Amygdala (tissue), 56 donors: ENCODE data around the gene NTN5.
"Not testable (repeated sequence)": the region's sequence is repeated elsewhere in the genome, so short reads cannot be mapped to it uniquely, and the experiment has no call there.

ENCODE experiments used
- DNase-seq, 56 donors: peaks; one replicate each; lab custom pipeline; 2025; lab: John Stamatoyannopoulos, UW

Gene NTN5, protein sequence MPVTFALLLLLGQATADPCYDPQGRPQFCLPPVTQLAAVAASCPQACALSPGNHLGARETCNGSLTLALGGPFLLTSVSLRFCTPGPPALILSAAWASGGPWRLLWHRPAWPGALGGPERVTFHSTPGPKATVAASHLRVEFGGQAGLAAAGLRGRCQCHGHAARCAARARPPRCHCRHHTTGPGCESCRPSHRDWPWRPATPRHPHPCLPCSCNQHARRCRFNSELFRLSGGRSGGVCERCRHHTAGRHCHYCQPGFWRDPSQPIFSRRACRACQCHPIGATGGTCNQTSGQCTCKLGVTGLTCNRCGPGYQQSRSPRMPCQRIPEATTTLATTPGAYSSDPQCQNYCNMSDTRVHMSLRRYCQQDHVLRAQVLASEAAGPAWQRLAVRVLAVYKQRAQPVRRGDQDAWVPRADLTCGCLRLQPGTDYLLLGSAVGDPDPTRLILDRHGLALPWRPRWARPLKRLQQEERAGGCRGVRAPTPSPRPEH

GRCh38 chr19:48672994-48673393 is at the start of gene NTN5:
Gene NTN5, minus strand, starts transcription at chr19:48673017. Its CDS starts 2,031 bp downstream, at chr19:48670986.
- DNase-seq, result no peak

GRCh38 chr19:48722196-48722708 is 49.4 kb upstream of the NTN5 start:
- no peak for DNase-seq

- peak; percentile 71 to 100 (median 98) for DNase-seq
These were observed 47.9 kb upstream of the NTN5 start for GRCh38 chr19:48720613-48721296.

DNA sequence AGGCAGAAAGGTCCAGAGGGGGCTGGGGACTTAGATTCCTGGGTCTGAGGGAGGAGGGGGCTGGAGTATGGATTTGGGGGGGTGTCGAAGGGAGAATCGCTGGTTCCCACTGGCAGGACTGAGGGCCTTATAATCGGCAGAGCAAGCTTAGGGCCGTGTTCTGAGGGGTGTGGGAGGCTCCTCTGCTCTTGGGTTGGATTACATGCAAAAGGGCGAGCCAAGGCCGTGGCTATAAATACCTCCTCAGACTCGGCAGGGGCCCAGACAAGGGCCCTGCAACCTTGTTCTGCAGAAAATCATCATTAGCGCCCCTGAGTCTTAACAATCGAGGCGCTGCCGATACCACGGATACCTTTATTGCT is 47.4 kb upstream of the NTN5 start:
- DNase-seq, result no peak

- DNase-seq, result no peak
These were observed 46.7 kb upstream of the NTN5 start, which contains the start of gene MAMSTR for GRCh38 chr19:48719263-48720171. Gene MAMSTR, minus strand, starts transcription at chr19:48719725. Its CDS starts 694 bp downstream, at chr19:48719031.

DNA sequence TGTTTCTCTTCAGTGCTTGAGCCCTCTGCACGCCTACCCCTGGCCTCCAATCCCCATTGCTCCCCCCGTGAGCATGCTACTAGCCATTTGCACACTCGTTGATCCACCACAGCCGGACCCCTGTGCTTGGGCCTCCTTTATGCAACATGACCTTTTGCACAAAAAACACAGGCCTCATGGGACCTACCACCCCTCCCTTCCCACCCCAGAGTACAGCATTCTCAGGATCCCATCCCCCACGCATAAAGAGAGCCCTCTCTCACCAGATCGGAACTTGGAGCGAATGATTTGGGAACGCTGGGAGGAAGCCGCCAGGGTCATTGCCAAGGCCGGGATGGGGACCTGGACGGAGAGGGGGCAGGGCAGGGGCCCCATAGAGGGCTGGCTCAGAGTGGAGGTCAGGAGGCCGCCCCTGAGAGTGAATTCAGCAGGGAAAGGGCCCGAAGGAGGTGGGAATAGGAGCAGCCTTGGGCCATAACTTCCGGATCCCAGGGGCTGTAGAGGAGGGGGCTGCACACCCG is 46.0 kb upstream of the NTN5 start:
- DNase-seq, result no peak

- DNase-seq, result not testable (repeated sequence)
These were observed 45.3 kb upstream of the NTN5 start for GRCh38 chr19:48718106-48718505.

DNA sequence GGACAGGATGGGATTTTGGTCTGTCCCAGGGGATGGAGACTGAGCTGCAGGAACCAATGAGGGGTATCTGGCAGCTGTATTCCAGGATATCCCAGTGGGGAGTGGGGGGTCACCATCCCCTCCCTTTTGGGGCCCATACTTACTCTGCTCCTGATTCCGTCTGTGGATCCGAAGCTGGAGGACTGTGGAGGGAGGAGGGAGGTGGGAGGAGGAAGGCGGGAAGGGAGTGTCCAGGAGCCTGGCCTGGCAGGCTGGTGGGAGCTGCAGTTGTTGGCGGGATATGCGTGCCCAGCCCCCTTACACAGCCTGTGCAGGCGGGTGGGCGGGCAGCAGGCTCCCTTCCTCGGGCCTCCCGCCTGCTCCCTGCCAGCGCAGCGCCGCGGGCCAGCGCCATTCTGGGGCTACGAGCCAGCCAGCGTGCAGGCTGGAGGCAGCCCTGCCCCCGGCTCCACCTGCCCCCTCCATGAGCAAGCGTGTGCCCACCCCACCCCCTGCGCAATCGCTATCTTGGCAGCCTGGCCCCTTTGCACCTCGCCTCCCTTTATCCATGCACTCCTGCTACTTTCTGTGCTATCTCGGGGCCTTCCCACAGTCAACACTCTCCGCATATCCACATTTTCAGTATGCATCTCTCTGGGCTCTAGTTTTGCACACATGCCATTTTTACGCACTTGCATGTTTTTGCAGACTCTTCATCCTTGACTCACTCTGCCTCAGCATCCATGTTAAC is 43.9 kb upstream of the NTN5 start:
- DNase-seq, result peak in 52 of 56 donors; percentile 8 to 81 (median 56)

DNA sequence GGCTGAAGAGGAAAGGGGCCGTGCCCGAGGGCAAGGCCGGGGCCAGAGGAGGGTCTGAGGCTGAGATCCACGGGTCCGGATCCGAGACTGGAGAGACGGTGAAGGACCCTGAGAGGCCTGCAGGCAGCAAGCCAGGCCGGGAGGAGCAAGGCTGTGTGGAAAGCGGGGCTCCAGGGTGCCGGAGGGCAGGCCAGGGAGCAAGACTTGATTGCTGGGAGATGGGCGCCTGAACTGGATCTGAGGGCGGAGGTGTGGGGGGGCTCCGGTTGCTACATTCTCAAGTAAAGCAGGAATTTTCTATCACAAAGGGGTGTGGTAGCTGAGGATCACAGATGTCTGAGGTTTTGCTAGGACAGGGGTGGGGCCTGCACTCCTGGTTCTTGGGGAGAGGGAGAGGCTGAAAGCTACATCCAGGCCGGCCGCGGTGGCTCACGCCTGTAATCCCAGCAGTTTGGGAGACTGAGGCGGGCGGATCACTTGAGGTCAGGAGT is 42.9 kb upstream of the NTN5 start:
- peak in 1 of 56 donors; percentile 27 for DNase-seq

- DNase-seq, result peak in 1 of 56 donors; percentile 13
These were observed 42.2 kb upstream of the NTN5 start for GRCh38 chr19:48714759-48715675.

GRCh38 chr19:48713864-48714755 is 41.3 kb upstream of the NTN5 start:
- peak; percentile 86 to 100 (median 99) for DNase-seq

DNA sequence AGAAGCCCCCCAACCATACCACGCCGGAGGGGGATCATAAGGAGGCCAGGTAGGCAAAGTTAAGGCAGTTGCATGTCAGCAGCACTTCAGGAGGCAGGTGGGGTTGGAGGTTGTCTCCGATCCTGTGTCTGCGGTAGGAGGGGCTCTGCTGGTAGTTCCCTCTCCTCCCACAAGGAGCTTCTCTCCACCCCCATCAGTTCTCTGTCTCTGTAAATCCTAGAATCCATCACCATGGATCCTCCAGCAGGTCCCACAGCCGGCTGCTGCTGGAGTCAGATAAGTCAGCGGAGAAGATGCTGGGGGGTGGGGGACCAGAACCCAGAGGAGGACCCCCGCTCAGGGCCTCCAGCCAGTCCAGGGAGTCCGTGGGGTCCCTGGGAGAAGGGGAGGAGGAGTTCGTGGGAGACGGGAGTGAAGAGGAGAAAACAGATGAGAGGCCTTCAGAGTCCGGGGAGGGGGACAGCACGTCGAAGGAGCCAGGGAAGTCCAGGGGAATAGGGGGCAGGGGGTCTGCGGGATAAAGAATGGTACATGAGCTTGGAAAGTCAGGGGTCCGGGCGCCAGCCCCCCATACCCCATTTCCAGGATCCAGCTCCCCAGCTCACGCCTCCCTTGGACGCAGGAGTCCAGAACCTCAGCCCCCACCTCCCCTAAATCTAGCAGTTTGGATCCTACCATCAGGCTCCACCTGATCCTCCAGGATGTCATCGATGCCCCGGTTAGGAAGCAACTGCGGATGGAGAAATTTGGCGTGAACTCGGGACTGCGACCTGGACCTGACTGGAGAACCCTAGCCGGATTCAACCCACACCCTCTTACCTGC is 40.4 kb upstream of the NTN5 start:
- peak in 4 of 56 donors; percentile 29 to 58 (median 46) for DNase-seq

- DNase-seq, result no peak
These were observed 38.4 kb upstream of the NTN5 start for GRCh38 chr19:48711106-48711662.

DNA sequence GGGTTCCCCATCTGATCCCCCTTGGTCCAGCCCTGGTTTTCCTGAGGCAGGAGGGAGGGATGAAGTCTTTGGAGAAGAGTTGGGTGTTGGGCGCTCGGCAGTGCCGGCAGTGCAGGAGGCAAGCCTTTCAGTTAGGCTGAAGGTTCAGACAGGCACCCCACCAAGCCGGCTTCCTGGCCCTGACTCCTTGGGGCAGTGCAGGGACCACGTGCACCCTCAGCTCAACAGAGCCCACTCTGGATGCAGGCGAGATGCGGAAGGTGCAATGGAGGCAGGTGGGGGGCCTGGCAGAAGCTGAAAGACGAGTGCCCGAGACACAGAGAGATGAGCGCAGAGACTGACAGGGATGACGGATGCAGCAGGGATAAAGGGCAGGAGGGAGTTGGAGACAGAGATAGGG is 35.7 kb upstream of the NTN5 start:
- no peak for DNase-seq

- DNase-seq, result no peak
These were observed 32.6 kb upstream of the NTN5 start for GRCh38 chr19:48705431-48705830.

DNA sequence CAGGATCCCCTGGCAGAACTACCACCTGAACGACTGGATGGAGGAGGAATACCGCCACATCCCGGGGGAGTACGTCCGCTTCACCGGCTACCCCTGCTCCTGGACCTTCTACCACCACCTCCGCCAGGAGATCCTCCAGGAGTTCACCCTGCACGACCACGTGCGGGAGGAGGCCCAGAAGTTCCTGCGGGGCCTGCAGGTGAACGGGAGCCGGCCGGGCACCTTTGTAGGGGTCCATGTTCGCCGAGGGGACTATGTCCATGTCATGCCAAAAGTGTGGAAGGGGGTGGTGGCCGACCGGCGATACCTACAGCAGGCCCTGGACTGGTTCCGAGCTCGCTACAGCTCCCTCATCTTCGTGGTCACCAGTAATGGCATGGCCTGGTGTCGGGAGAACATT is 30.5 kb upstream of the NTN5 start:
- DNase-seq, result no peak
